Superior temporal gyrus (tissue), 1 donor: ENCODE data around the gene NSDHL.
"Not testable (repeated sequence)": the region's sequence is repeated elsewhere in the genome, so short reads cannot be mapped to it uniquely, and the experiment has no call there.

Source experiments
- DNase-seq: peaks from one replicate; pipeline ENCODE4 v3.0.0-alpha.2; 2016; ENCODE audit errors: extremely low spot score

The NSDHL gene

GRCh38 chrX:152830312-152831305 lies at the start of gene NSDHL, which contains the start of gene CETN2:
Gene NSDHL (plus strand): TSS chrX:152831063. CDS start chrX:152846325, 15,262 bp downstream.
Gene CETN2 (minus strand): TSS chrX:152830757. CDS start chrX:152830710, 47 bp downstream.
- DNase-seq = peak; percentile 92

DNA sequence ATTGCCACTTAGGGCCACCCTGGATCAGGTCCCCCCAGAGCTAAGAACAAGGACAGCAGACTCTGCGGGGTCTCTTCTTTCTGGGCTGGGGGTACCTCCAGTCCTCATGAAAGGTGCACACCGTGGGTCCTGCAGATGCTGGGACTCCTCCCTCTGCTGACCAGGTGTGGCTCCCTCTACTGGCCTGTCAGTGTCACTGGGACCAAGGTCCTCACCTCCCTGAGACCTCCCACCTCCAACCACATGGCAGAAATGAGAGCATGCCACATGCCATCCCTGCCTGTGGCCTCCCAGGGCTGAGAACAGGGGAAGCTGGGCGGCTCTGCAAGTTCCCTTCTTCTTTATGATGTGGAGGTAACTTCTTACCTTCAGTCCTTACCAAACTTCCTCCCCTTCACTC lies 43.8 kb upstream of the NSDHL start:
- not testable (repeated sequence) for DNase-seq

DNA sequence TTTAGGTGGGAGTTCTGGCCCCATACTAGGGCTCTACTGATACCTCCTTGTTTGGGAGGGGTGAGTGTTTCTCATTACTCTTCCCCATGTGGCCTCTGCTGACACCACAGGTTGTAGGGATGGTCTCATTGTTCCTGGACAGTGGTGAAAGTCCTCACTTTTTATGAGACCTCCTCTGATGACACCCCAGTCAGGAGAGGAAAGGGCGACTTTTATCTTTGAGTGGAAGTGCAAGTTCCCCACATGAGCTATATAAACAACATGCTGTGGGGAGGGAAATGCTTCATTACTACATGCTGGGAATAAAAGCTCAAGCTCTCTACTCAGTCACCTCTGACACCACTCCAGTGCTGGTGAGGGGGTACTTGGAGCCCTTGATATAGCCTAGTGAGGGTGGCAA lies 31.9 kb upstream of the NSDHL start:
- no peak for DNase-seq

- DNase-seq = no peak
Measured at GRCh38 chrX:152806035-152806434, 24.8 kb upstream of the NSDHL start.

DNA sequence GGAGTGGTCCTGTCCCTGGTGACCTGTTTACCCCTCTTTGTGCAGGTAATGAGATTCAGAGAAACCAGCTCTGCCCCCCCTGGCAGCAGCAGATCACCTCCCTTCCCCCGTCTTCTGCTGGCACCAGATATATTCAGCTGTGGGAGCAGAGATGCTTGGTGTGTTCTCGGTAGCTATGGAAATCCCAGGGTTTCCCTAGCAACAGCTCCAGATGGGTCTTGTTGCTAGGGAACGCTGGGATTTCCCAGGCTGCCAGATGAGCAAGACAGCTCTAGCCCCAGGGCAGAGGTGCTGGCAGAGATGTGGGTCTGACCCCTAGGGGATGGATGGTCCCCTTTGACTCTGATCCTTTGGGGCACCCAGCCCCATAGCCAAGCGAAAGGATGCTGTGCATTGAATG lies 20.5 kb upstream of the NSDHL start:
- peak; percentile 20 for DNase-seq

GRCh38 chrX:152813206-152813605 lies 17.7 kb upstream of the NSDHL start:
- DNase-seq = no peak

DNA sequence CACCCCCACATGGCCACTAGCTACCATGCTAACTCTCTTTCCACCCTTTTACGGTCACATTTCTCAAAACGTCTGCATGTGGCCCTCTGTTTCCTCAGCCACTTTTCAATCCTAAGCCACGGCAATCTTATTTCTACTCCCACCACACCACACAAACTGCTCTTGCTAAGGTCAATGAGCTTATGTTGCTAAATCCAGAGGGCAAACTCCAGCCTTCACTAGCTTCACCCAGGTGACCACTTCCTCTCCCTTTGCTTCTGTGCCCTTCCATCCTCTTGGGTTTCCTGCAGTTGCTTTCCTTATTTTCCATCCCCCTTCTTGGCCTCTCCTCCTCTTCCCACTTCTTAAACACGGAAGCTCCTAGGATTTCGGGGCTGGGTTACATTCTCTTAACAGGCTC lies 16.8 kb upstream of the NSDHL start:
- no peak for DNase-seq

DNA sequence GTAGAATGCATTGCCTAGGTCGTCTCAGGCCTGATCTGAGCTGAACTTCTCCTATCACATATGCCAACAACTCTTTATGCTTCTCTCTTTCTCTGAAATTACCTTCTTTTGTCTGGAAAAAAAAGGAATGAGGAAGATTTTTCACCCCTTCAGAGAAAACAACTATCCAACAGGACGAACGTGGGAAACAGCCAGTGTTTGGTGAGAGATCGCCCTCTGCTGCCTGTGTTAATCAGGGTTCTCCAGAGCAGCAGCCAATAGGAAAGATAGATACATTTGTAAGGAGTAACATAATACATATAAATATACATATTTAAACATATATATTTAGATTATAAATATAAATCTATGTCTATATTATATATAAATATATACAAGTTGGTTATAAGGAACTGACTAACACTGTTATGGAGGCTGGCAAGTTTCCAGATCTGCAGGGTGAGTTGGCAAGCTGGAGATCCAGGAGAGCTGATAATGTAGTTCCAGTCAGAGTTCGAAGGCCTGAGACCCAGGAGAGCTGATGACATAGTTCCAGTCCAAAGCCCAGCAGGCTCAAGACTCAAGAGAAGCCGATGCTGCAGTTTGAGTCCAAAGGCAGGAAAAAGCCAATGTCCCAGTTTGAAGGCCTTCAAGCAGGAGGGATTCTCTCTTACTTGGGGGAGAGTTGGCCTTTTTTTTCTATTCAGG lies 13.6 kb upstream of the NSDHL start:
- DNase-seq = peak; percentile 68

DNA sequence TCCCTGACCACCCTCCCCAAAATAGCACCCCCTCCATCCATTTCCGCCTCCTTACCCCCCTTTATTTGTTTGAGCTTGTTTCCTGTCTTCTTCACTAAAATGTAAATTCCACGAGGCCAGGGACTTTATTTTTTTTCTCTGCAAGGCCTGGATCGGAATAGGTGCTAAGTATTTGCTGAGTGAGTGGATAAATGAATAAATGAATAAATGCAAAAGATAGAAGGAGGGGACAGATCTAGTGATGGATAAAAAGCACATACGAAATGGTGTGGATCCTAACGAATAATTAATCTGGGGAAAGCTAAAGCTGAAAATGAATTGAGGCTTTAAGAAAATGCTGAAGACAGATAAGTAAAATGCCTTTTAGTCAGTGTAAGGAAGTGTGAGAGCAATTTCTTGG lies 12.5 kb upstream of the NSDHL start:
- no peak for DNase-seq

GRCh38 chrX:152819266-152819665 lies 11.6 kb upstream of the NSDHL start:
- DNase-seq = no peak

DNA sequence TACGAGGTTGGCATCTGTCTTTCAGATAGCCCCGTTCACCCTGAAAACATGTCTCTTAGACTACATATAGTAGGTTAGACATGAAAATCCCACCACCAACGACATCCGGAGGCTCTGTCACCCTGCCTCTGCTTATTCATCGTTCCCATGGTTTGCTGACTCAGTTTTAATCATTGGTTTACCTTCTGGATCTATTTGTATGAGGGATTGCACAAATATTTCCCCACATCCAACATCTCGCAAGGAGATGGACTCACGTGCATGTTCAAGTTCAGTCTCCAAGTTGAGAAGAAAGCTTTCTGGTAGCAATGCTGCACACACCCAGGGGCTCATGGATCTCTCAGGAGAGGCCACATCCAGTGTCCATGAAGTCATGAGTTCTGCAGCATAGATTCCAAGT lies 11.1 kb upstream of the NSDHL start:
- DNase-seq = no peak

DNA sequence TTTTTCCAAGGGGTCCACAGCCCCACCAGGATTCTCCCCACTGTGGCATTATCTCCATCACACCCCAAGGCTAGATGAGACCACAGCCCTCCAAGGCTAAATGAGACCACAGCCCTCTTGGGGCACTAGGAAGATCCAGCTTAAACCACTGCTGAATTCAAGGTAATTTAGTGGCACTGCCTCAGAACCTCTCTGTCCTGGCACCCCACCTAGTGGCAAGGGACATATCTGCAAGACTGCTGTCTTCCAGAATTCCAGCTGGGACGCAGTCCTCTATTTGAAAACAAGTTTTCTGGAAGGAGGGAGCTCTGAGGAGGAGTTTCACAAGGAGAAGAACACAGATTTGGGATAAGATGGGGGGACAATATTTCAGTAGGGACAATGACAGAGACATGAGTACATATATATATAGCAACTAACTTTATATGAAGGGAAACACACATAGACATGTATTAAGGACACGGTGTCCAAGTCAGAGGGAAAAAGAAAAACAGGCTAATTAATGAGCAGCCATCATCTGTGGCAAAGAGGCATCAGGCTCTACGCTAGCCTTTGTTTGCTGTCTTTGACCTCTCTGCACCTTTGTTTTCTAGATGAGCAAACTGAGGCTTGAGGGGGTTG lies 9.6 kb upstream of the NSDHL start:
- DNase-seq = peak; percentile 13

DNA sequence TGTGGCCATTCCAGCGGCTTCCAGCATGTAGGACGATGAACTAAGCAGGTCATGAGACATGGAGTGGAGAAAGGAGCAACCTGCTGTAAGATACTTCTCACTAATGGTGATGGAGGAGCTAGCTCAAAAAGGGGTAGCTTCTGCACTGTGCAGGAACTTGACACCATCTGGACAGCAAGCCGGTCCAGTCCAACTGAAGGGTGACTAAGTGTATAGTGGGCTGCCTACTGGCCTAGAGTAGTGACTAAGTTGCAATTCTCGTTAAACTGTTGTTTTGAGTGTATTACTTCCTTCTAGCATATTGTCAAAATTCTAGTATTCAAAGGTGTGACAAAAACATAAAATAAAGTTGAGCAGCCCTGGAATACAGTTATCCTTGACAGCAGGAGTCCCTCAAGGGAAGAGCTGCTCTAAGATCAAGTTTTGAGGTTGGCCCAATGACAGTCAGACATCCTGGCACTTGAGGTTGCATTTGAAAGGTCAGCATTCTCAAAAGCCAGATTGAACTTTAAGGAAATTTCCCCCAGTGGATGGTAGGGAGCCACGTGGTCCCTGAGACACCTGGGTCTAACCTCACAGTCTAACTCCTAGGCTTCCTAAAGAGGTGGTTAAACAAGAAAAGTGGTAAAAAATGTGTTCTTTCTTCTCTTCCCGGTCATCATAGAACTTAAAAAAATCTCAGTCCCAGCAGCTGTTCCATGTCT lies 8.3 kb upstream of the NSDHL start:
- no peak for DNase-seq

- DNase-seq = no peak
Measured at GRCh38 chrX:152823657-152824056, 7.2 kb upstream of the NSDHL start.

DNA sequence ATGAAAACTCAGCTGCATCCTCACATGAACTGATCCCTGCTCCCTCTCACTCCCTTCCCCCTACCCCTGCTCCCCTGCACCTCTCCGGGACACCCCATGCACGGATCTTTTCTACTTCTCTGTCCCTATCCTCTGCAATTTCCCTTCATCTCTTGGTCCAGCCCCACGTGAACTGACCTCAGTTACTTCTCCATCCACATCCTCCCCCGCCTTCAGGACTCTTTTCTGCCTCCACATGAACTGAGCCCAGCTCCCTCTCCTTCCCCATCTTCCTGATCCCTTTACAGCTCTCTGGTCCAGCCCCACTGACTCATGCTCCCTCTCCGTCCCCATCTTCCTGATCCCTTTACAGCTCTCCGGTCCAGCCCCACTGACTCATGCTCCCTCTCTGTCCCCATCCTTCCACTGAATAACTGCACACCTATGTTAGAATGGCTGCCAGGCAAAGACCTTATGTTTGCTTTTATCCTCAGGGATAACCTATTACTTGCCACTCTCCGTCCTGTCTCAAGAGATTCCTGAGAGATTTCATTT lies 6.0 kb upstream of the NSDHL start:
- no peak for DNase-seq

- no peak for DNase-seq
Measured at GRCh38 chrX:152831391-152831790, 528 bp downstream of the NSDHL start.

DNA sequence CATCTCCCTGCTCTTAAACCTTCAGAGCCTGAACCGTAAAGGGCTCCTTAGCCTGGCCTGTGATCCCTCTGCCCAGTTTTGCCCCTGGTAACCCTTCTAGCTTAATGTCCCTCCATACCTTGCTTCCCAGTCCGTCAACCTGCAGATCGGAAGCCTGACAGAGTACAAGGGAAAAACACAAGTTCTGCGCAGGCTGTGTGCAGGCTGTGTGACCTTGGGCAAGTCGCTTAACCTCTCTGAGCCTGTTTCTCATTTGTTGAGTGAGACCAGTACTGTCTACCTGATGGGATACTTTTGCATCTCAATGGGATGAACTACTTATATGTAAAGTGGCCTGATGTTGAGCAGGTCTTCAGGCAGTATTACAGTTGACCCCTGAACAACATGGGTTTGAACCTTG lies 1.7 kb downstream of the NSDHL start:
- no peak for DNase-seq

- no peak for DNase-seq
Measured at GRCh38 chrX:152833378-152833777, 2.5 kb downstream of the NSDHL start.

GRCh38 chrX:152835470-152835869 lies 4.6 kb downstream of the NSDHL start:
- not testable (repeated sequence) for DNase-seq

GRCh38 chrX:152842772-152843338 lies 12.0 kb downstream of the NSDHL start:
- no peak for DNase-seq

- DNase-seq = no peak
Measured at GRCh38 chrX:152843852-152844251, 13.0 kb downstream of the NSDHL start.
